Astrocyte (in vitro differentiated cells and primary cell): Measurements from ENCODE around the gene LPIN3.

Experiments
- CTCF ChIP-seq: IDR thresholded peaks from 2 replicates; pipeline ENCODE4 v1.5.1; 2011; ENCODE audit warnings: low read depth, mild to moderate bottlenecking, inconsistent platforms, low read length, moderate library complexity; ENCODE audit not compliant: insufficient read depth
- EZH2 ChIP-seq: IDR thresholded peaks from 2 replicates; pipeline ENCODE4 v1.6.1; 2012; ENCODE audit warnings: mild to moderate bottlenecking, low read length, inconsistent platforms; ENCODE audit not compliant: insufficient read depth

GRCh38 chr20:41398408-41398807 lies 57.8 kb downstream of the LPIN3 start:
- no peak for TF ChIP-seq CTCF
- TF ChIP-seq EZH2 = no peak
